Naive thymus-derived CD8-positive, alpha-beta T cell (primary cell): ENCODE measurements around the gene USP13. TPM values are rescaled to one million over a fixed set of nuclear protein-coding genes. Genes with fewer than 3 reads are reported as not detected.
"Not testable (repeated sequence)": the region's sequence is repeated elsewhere in the genome, so short reads cannot be mapped to it uniquely, and the experiment has no call there.

ENCODE experiments used
- ATAC-seq, 2 donors: fragments of 150-1000 bp; cut with Tn5 transposase in 1 of 2; sonication (Bioruptor Pico), chemical (Tn5 transposase) in 1 of 2; 1 replicate in 1 of 2; 2 replicates in 1 of 2; pipeline ENCODE4 v1.10.0; 2021; ENCODE audit warnings: mild to moderate bottlenecking in 2 of 2, moderate library complexity in 2 of 2
- POLR2A ChIA-PET: fragments of 350-600 bp; sonication (Branson Sonifier 250); formaldehyde crosslinking; loops from one replicate; lab custom pipeline; 2021; ENCODE audit warnings: antibody characterized with exemption; lab: Charles Lee
- DNase-seq, 10 donors: peaks; one replicate each; pipeline versions ENCODE4 v3.0.0 to v3.0.0-alpha.2; 2020 to 2022
- H3K27ac Mint-ChIP-seq, 10 donors: one replicate each; pipeline ENCODE4 v1.8.0; 2020 to 2022; ENCODE audit warnings: mild to moderate bottlenecking in 10 of 10, mixed read lengths in 10 of 10, moderate library complexity in 4 of 10, inconsistent platforms in 1 of 10
- H3K27me3 Mint-ChIP-seq, 5 donors: one replicate each; pipeline ENCODE4 v1.8.0; 2021 to 2022; ENCODE audit warnings: mixed read lengths in 5 of 5
- H3K36me3 Mint-ChIP-seq, 3 donors: one replicate each; pipeline ENCODE4 v1.8.0; 2020 to 2022; ENCODE audit warnings: mixed read lengths in 3 of 3, mild to moderate bottlenecking in 2 of 3, inconsistent platforms in 1 of 3
- H3K4me1 Mint-ChIP-seq, 4 donors: one replicate each; pipeline ENCODE4 v1.8.0; 2021 to 2022; ENCODE audit warnings: mixed read lengths in 4 of 4
- H3K4me3 Mint-ChIP-seq, 10 donors: one replicate each; pipeline ENCODE4 v1.8.0; 2020 to 2022; ENCODE audit warnings: mild to moderate bottlenecking in 10 of 10, mixed read lengths in 10 of 10, moderate library complexity in 6 of 10, inconsistent platforms in 1 of 10
- H3K9me3 Mint-ChIP-seq, 9 donors: one replicate each; pipeline ENCODE4 v1.8.0; 2020 to 2022; ENCODE audit warnings: mixed read lengths in 9 of 9, mild to moderate bottlenecking in 3 of 9, inconsistent platforms in 1 of 9, moderate library complexity in 1 of 9
- polyA plus RNA-seq, 3 donors: library from polyadenylated mRNA; unstranded; fragments of 300-500 nt; fragmentation: Illumina TruSeq; gene quantifications; one replicate each; pipeline ENCODE4 v1.2.3, GENCODE V29; 2021
- total RNA-seq, 8 experiments: library from RNA in 2 of 8; stranded (reverse) in 2 of 8; gene quantifications; one replicate each; pipeline ENCODE4 v1.2.3 and lab custom pipeline; 2021 to 2026

The USP13 gene
- total and polyA plus RNA-seq, 5 experiments from 2014 or later = 3.7 to 12.0 (median 9.1) TPM

- no peaks in the 10 kb centered on the region for H3K9me3 Mint-ChIP-seq
- peaks cover 0 to 5% (median 3%) of the 10 kb centered on the region in 3 donors for H3K36me3 Mint-ChIP-seq
- DNase-seq = no peak
- peaks cover 0 to 2% (median 0%) of the 10 kb centered on the region in 4 donors for H3K4me1 Mint-ChIP-seq
- POLR2A ChIA-PET = no interaction called here
- no peak for ATAC-seq
- no peak overlapping the region for H3K27ac Mint-ChIP-seq
- no peak overlapping the region for H3K4me3 Mint-ChIP-seq
- H3K27me3 Mint-ChIP-seq = no peaks in the 10 kb centered on the region
These were observed 21.9 kb upstream of the USP13 start for GRCh38 chr3:179630753-179631451.

GRCh38 chr3:179640469-179640868, 12.4 kb upstream of the USP13 start:
- no peaks in the 10 kb centered on the region for H3K4me1 Mint-ChIP-seq
- ATAC-seq (no peak), DNase-seq (no peak)
- no peaks in the 10 kb centered on the region for H3K27me3 Mint-ChIP-seq
- peaks cover 0 to 2% (median 0%) of the 10 kb centered on the region in 9 donors for H3K9me3 Mint-ChIP-seq
- H3K36me3 Mint-ChIP-seq = no peaks in the 10 kb centered on the region
- POLR2A ChIA-PET = no interaction called here
- no peak overlapping the region for H3K27ac Mint-ChIP-seq
- no peak overlapping the region for H3K4me3 Mint-ChIP-seq

- POLR2A ChIA-PET = no interaction called here
- DNase-seq (no peak), ATAC-seq (no peak)
- Mint-ChIP-seq H3K27me3 (no peaks in the 10 kb centered on the region), H3K4me1 (no peaks in the 10 kb centered on the region), H3K36me3 (no peaks in the 10 kb centered on the region), H3K9me3 (peaks cover 0 to 2% (median 0%) of the 10 kb centered on the region in 9 donors), H3K4me3 (no peak overlapping the region), H3K27ac (no peak overlapping the region)
These were observed 10.0 kb upstream of the USP13 start for GRCh38 chr3:179642871-179643270.

GRCh38 chr3:179643837-179644236, 9.0 kb upstream of the USP13 start:
- H3K4me3 Mint-ChIP-seq, H3K4me1 Mint-ChIP-seq, DNase-seq, ATAC-seq, POLR2A ChIA-PET, H3K36me3 Mint-ChIP-seq, H3K9me3 Mint-ChIP-seq, H3K27me3 Mint-ChIP-seq, H3K27ac Mint-ChIP-seq: not testable (repeated sequence)

GRCh38 chr3:179646177-179646576, 6.7 kb upstream of the USP13 start:
- Mint-ChIP-seq H3K27ac (no peak overlapping the region), H3K9me3 (no peaks in the 10 kb centered on the region), H3K4me3 (no peak overlapping the region), H3K36me3 (no peaks in the 10 kb centered on the region), H3K4me1 (peaks cover 0 to 4% (median under 1%) of the 10 kb centered on the region in 4 donors), H3K27me3 (no peaks in the 10 kb centered on the region)
- DNase-seq (no peak), ATAC-seq (no peak)
- POLR2A ChIA-PET = no interaction called here

- POLR2A ChIA-PET = interaction anchor here (0.7 to 2.6 kb wide), 3 partner anchors 47 to 504 kb away, joined by 3 to 9 read pairs (median 5); partner anchors contain the start of genes MRPL47, NDUFB5 and PIK3CA
- Mint-ChIP-seq H3K4me3 (peak overlapping the region; percentile 60 to 98 (median 84)), H3K27ac (peak overlapping the region in 8 of 10 donors; percentile 20 to 89 (median 78)), H3K4me1 (peaks cover 23 to 42% (median 33%) of the 10 kb centered on the region in 4 donors), H3K27me3 (no peaks in the 10 kb centered on the region), H3K36me3 (peaks cover 0 to 4% (median 0%) of the 10 kb centered on the region in 3 donors), H3K9me3 (no peaks in the 10 kb centered on the region)
- no peak for ATAC-seq
- no peak for DNase-seq
These were observed 973 bp upstream of the USP13 start for GRCh38 chr3:179651687-179652446.

- Mint-ChIP-seq H3K36me3 (peaks cover 0 to 7% (median 0%) of the 10 kb centered on the region in 3 donors), H3K4me1 (peaks cover 24 to 43% (median 34%) of the 10 kb centered on the region in 4 donors), H3K27me3 (no peaks in the 10 kb centered on the region), H3K27ac (peak overlapping the region; percentile 82 to 94 (median 90)), H3K4me3 (peak overlapping the region; percentile 87 to 98 (median 92)), H3K9me3 (no peaks in the 10 kb centered on the region)
- POLR2A ChIA-PET = interaction anchor here (1.0 to 2.6 kb wide), 3 partner anchors 48 to 949 kb away, joined by 4 to 9 read pairs (median 5); partner anchors contain the start of genes MRPL47, NDUFB5, PIK3CA and TTC14
- DNase-seq = peak; percentile 40 to 78 (median 60)
- peak; percentile 70 to 72 for ATAC-seq
These were observed 407 bp downstream of the USP13 start for GRCh38 chr3:179653096-179653797.

- Mint-ChIP-seq H3K9me3 (no peaks in the 10 kb centered on the region), H3K4me1 (peaks cover 33 to 52% (median 40%) of the 10 kb centered on the region in 4 donors), H3K4me3 (peak overlapping the region in 8 of 10 donors; percentile 41 to 98 (median 66)), H3K27ac (peak overlapping the region in 3 of 10 donors; percentile 11 to 54 (median 40)), H3K27me3 (no peaks in the 10 kb centered on the region), H3K36me3 (peaks cover 0 to 7% (median 0%) of the 10 kb centered on the region in 3 donors)
- POLR2A ChIA-PET = interaction anchor here (0.7 kb wide), 1 partner anchor 301 kb away, joined by 5 read pairs; no protein-coding TSS in a partner anchor
- no peak for ATAC-seq
- no peak for DNase-seq
These were observed 2.4 kb downstream of the USP13 start for GRCh38 chr3:179655236-179655635.

GRCh38 chr3:179658606-179659005, 5.8 kb downstream of the USP13 start:
- peaks cover 0 to 7% (median 2%) of the 10 kb centered on the region in 3 donors for H3K36me3 Mint-ChIP-seq
- H3K27ac Mint-ChIP-seq = no peak overlapping the region
- no peak overlapping the region for H3K4me3 Mint-ChIP-seq
- POLR2A ChIA-PET = no interaction called here
- ATAC-seq (no peak), DNase-seq (no peak)
- no peaks in the 10 kb centered on the region for H3K9me3 Mint-ChIP-seq
- H3K27me3 Mint-ChIP-seq = no peaks in the 10 kb centered on the region
- H3K4me1 Mint-ChIP-seq = peaks cover 20 to 49% (median 38%) of the 10 kb centered on the region in 4 donors

GRCh38 chr3:179660872-179661271, 8.0 kb downstream of the USP13 start:
- no peak for DNase-seq
- POLR2A ChIA-PET = no interaction called here
- H3K4me1 Mint-ChIP-seq = peaks cover 7 to 37% (median 36%) of the 10 kb centered on the region in 4 donors
- peaks cover 0 to 7% (median 2%) of the 10 kb centered on the region in 3 donors for H3K36me3 Mint-ChIP-seq
- H3K4me3 Mint-ChIP-seq = no peak overlapping the region
- no peaks in the 10 kb centered on the region for H3K9me3 Mint-ChIP-seq
- no peak overlapping the region for H3K27ac Mint-ChIP-seq
- no peak for ATAC-seq
- H3K27me3 Mint-ChIP-seq = no peaks in the 10 kb centered on the region

GRCh38 chr3:179661777-179662176, 8.9 kb downstream of the USP13 start:
- POLR2A ChIA-PET = no interaction called here
- Mint-ChIP-seq H3K27ac (peak overlapping the region in 1 of 10 donors; percentile 39), H3K9me3 (no peaks in the 10 kb centered on the region), H3K4me1 (peaks cover 5 to 36% (median 32%) of the 10 kb centered on the region in 4 donors), H3K4me3 (no peak overlapping the region), H3K27me3 (no peaks in the 10 kb centered on the region), H3K36me3 (peaks cover 0 to 3% (median 2%) of the 10 kb centered on the region in 3 donors)
- DNase-seq (no peak), ATAC-seq (no peak)

- peaks cover 0 to 2% (median 0%) of the 10 kb centered on the region in 3 donors for H3K36me3 Mint-ChIP-seq
- DNase-seq = no peak
- ATAC-seq = no peak
- H3K4me1 Mint-ChIP-seq = peaks cover 3 to 36% (median 31%) of the 10 kb centered on the region in 4 donors
- H3K9me3 Mint-ChIP-seq = no peaks in the 10 kb centered on the region
- no peak overlapping the region for H3K4me3 Mint-ChIP-seq
- H3K27ac Mint-ChIP-seq = no peak overlapping the region
- POLR2A ChIA-PET = no interaction called here
- H3K27me3 Mint-ChIP-seq = no peaks in the 10 kb centered on the region
These were observed 10.3 kb downstream of the USP13 start for GRCh38 chr3:179663093-179663492.
